Lung (tissue), 12 donors: ENCODE data around the gene MLLT6. TPM values are rescaled to one million over a fixed set of nuclear protein-coding genes. Genes with fewer than 3 reads are reported as not detected.

Experiments
- ATAC-seq: fragments of 200-7000 bp; cut with Tn5 transposase; one replicate; pipeline ENCODE4 v1.9.1; 2020; ENCODE audit warnings: moderate number of reproducible peaks; ENCODE audit not compliant: insufficient read depth, low FRiP score
- DNase-seq, 3 donors: peaks; one replicate each; pipeline ENCODE4 v3.0.0-alpha.2; 2013 to 2017
- H3K27ac ChIP-seq, 2 donors: one replicate each; pipeline ENCODE4 v1.5.1; 2013; ENCODE audit warnings: mild to moderate bottlenecking in 2 of 2, moderate library complexity in 2 of 2, control low read depth in 1 of 2, inconsistent platforms in 1 of 2, low read depth in 1 of 2, low read length in 1 of 2
- H3K27me3 ChIP-seq, 3 donors: one replicate each; pipeline ENCODE4 v1.5.1; 2013; ENCODE audit warnings: low read length in 2 of 3; ENCODE audit not compliant: control insufficient read depth in 3 of 3, insufficient read depth in 3 of 3
- H3K36me3 ChIP-seq, 4 donors: one replicate each; pipeline ENCODE4 v1.5.1; 2013; ENCODE audit warnings: low read length in 4 of 4, mild to moderate bottlenecking in 1 of 4, moderate library complexity in 1 of 4; ENCODE audit not compliant: control insufficient read depth in 4 of 4, insufficient read depth in 4 of 4
- H3K4me1 ChIP-seq, 5 donors: one replicate each; pipeline ENCODE4 v1.5.1; 2013; ENCODE audit warnings: low read length in 5 of 5, mild to moderate bottlenecking in 2 of 5, moderate library complexity in 1 of 5; ENCODE audit not compliant: control insufficient read depth in 5 of 5, insufficient read depth in 5 of 5
- H3K4me3 ChIP-seq: one replicate; pipeline ENCODE4 v1.5.1; 2013; ENCODE audit warnings: mild to moderate bottlenecking, control low read depth, moderate library complexity
- H3K9ac ChIP-seq, 2 donors: one replicate each; pipeline ENCODE4 v1.5.1; 2013; ENCODE audit warnings: low read length in 2 of 2, control low read depth in 1 of 2; ENCODE audit not compliant: insufficient read depth in 1 of 2
- H3K9me3 ChIP-seq, 4 donors: one replicate each; pipeline ENCODE4 v1.5.1; 2013; ENCODE audit warnings: low read length in 3 of 4, mild to moderate bottlenecking in 1 of 4, moderate library complexity in 1 of 4; ENCODE audit not compliant: control insufficient read depth in 4 of 4, insufficient read depth in 3 of 4
- WGBS, 2 donors: extraction: QIAGEN DNeasy Blood & Tissue Kit; methylation state at CpG; one replicate each; pipeline ENCODE4 v1.1.7; 2013; 5-methylcytosine and 5-hydroxymethylcytosine counted together
- polyA plus RNA-seq, 2 donors: library from polyadenylated mRNA; stranded (reverse); fragments of 200-250 nt; gene quantifications; one replicate each; pipeline ENCODE4 v1.2.1, GENCODE V29; 2013
- total RNA-seq, 2 donors: library from RNA; depleted of rRNA in 1 of 2; stranded (reverse); fragments of >200 nt in 1 of 2; gene quantifications; one replicate each; pipeline ENCODE4 v1.2.1, GENCODE V29; 2014 to 2021
- TF ChIP-seq, protein P1 (sequence below): IDR thresholded peaks from 2 replicates; pipeline ENCODE4 v1.5.1; 2012; ENCODE audit warnings: mild to moderate bottlenecking; ENCODE audit errors: control extremely low read depth, extremely low read depth
- donor health status: control.
- donor health status: control.
- donor health status: Bipolar disorder and iron deficiency.
- donor health status: healthy.
- donor health status: DM: yes; HTN: yes; CAD: no.

MLLT6 gene
- total and polyA plus RNA-seq, 4 donors, result 64.0 to 108 (median 70.3) TPM

DNA sequence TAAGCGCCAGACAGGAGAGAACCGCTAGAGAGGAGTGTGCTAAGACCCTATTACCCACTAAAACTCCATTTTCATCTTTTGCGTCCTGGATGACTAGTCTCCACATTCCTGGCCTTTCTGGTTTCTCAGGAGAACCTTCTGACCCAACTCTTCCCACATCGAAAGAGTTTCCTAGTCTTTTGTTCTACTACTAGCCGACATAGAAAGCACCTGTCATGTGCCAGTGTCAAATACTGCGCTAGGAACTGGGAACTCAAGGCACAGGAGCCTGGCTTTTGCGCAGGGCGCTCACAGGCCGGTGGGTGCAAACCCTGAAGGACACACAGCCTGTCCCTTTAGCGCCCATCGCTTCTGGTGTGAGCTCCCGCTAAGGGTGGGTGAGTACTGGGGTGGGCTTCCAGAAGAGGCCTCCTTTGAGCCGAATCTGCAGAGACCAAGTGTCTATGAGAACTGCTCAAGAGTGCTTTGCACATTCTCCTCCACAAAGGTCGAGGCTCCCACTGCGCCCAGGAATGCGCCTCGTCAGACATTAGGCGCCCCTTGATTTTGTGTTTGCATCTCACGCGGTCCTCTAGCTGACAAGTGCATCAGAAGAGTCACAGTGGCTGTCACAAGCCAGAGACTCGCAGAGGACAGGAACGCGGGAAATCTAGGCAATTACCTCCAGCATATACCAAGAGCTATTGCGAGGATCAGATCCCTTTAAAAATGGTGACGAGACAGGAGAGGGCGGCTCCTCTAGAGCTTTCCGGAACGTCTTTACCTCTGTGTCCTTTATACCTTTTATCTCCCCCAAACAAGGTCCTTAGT is 45.4 kb downstream of the MLLT6 start:
- H3K27ac ChIP-seq, result peak overlapping the region; percentile 76 to 92
- peaks cover 6 to 56% (median 12%) of the 10 kb centered on the region in 5 donors for H3K4me1 ChIP-seq
- H3K9me3 ChIP-seq, result no peaks in the 10 kb centered on the region
- DNase-seq, result no peak
- ATAC-seq, result no peak
- H3K4me3 ChIP-seq, result no peak overlapping the region
- H3K36me3 ChIP-seq, result peaks cover 0 to 8% (median 2%) of the 10 kb centered on the region in 4 donors
- TF ChIP-seq, protein P1, sequence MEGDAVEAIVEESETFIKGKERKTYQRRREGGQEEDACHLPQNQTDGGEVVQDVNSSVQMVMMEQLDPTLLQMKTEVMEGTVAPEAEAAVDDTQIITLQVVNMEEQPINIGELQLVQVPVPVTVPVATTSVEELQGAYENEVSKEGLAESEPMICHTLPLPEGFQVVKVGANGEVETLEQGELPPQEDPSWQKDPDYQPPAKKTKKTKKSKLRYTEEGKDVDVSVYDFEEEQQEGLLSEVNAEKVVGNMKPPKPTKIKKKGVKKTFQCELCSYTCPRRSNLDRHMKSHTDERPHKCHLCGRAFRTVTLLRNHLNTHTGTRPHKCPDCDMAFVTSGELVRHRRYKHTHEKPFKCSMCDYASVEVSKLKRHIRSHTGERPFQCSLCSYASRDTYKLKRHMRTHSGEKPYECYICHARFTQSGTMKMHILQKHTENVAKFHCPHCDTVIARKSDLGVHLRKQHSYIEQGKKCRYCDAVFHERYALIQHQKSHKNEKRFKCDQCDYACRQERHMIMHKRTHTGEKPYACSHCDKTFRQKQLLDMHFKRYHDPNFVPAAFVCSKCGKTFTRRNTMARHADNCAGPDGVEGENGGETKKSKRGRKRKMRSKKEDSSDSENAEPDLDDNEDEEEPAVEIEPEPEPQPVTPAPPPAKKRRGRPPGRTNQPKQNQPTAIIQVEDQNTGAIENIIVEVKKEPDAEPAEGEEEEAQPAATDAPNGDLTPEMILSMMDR, result no peak
- no peak overlapping the region for H3K9ac ChIP-seq
- H3K27me3 ChIP-seq, result peaks cover 0 to 16% (median 10%) of the 10 kb centered on the region in 3 donors
- WGBS, 2 donors, result 13 to 22% methylated on average over 28 of the region's 28 CpGs

DNA sequence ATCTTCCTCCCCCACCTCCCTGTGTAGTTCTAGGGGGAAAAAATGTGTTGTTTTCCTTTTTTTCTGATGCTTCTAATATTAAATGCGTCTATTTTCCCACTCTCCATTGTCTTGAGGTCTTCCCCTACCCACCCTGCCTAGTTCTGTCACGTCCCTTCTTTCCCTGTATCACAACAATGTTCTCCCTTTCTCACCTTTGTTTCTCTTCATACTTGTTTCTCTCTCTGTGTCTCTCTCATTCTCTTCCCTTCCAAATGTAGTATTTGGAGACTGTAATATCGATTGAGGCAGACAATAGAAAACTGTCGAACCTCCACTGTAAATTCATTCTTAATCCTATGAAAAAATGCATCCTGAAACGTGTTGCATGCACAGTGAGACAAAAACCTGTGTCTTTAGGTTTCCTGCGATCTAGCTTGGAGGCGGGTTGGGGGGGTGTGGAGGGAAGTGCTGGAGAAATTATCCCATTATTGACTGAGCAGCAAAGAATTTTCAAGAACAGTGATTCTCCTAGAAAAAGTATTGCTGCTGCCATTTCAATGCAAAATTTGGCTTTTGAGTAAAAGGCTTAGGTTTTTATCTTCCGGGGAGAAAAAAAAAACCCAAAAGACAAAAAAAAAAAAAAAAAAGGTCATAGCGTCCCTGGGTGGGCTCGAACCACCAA is 46.2 kb downstream of the MLLT6 start:
- peaks cover 0 to 16% (median 10%) of the 10 kb centered on the region in 3 donors for H3K27me3 ChIP-seq
- WGBS, 2 donors, result 4% methylated on average over 10 of the region's 10 CpGs
- no peak overlapping the region for H3K9ac ChIP-seq
- no peak for DNase-seq
- H3K4me3 ChIP-seq, result no peak overlapping the region
- peak overlapping the region; percentile 76 to 96 for H3K27ac ChIP-seq
- H3K9me3 ChIP-seq, result no peaks in the 10 kb centered on the region
- H3K4me1 ChIP-seq, result peaks cover 3 to 48% (median 6%) of the 10 kb centered on the region in 5 donors
- TF ChIP-seq, protein P1, result no peak
- peaks cover 3 to 15% (median 8%) of the 10 kb centered on the region in 4 donors for H3K36me3 ChIP-seq
- no peak for ATAC-seq

DNA sequence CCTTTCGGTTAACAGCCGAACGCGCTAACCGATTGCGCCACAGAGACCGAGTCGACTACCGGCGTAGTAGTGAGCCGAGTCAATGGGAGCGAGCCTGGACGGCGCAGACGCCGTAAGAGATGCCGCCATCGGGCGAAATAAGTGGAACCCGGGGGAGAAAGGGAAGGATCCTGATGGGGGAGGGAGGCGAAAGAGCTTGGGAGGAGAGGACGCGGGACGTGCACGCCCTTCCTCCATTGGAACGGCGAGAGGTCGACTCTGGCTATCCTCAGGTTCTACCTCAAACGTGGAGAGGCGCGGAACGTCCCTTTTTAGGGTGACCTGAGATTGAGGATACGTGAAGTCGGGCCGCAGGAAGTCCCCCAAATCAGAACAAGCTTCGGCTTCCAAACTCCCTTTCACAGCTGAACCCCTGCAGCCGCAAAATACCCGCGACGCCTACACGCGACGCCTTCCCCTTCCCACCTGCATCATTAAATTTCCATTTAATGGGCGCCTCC is 46.8 kb downstream of the MLLT6 start:
- ATAC-seq (peak; percentile 24), DNase-seq (peak; percentile 89 to 93 (median 90))
- Histone ChIP-seq H3K4me1 (peaks cover 0 to 42% (median 6%) of the 10 kb centered on the region in 5 donors), H3K9ac (peak overlapping the region in 1 of 2 donors; percentile 53), H3K9me3 (no peaks in the 10 kb centered on the region), H3K36me3 (peaks cover 5 to 18% (median 9%) of the 10 kb centered on the region in 4 donors), H3K27me3 (peaks cover 0 to 16% (median 10%) of the 10 kb centered on the region in 3 donors), H3K27ac (peak overlapping the region; percentile 85 to 96), H3K4me3 (peak overlapping the region; percentile 66)
- TF ChIP-seq, protein P1, result no peak
- WGBS, 2 donors, result 0% methylated on average over 44 of the region's 44 CpGs
